Non-pigmented ciliary epithelial cell (primary cell): Measurements from ENCODE around the gene SAMMSON.

ENCODE experiments used
- DNase-seq: peaks from one replicate; pipeline ENCODE4 v3.0.0-alpha.2; 2010; ENCODE audit warnings: low read depth

Gene SAMMSON

DNA sequence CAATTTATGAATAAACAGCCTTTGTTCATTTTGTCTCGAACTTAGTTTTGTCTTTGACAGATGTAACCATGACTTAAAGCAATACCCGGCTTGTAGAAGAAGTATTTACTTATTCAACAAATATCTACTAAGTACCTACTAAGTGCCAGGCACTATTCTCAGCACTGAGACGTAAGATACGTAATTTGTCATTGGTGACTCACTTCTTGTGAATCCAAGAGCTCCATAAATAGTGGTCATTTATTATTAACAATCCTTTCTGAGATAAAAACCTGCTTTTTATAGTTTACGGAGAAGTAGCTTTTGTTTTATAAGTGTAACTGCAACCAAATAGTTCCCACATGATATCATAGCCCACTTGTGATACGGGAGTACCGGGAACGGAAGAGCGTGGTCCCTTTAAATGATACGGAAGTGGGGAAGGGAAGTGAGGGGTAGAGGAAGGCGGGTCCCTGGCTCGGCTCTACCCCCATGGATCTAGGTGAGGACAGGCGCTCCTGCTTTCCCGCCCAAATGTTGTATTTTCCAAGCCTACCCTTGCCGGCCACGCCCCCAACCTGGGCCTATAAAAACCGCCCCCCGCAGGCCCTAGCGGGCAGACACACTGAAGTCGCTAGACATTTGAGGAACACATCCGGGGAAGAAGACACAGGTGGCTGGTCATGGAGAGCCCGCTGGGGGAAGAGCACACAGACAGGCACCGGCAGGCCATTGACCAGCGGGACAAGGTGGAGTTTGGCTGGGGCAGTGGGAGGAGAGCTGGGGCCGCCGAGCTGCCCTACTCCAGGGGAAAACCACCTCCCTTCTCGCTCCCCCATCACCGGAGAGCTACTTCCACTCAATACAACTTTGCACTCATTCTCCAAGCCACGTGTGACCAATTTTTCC lies at the start of gene SAMMSON:
SAMMSON (plus strand) TSS at position 594 of the 888 bp plus-strand sequence.
- peak; percentile 23 for DNase-seq

DNA sequence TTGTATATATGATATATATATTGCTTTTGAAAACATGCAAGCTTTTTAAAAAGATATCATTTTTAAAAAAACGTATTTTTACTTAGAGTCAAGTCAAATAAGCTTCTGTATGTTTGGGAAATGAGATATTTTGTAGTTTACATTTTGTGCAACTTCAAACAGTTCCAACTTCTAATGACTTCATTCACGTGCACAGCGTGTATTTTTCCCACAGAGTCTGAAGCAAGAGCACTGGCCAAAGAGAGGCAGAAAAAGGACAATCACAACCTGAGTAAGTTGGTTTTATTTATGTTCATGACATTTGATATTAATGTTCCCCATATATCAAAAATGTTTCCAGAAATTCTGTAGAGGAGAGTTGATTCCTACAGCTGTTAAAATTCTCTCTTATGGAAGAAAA lies 47.9 kb upstream of the SAMMSON start:
- no peak for DNase-seq

DNA sequence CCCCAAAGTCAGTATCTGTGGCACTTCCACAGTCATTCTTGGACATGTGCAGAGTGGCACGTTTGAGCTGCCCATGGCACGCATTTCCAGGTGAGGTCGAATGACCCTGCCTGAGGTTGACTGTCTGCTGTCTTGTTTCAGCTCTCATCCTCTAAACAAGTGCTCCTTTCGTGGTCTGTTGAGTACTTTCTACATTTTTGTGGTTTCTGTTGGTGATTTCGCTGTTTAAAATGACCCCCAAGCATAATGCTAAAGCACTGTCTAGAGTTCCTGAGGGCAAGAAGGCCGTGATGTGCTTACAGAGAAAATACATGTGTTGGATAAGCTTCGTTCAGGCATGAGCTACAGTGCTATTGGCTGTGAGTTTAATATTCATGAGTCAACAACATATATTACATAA lies 40.0 kb upstream of the SAMMSON start:
- DNase-seq, result no peak

- no peak for DNase-seq
These were observed 37.7 kb upstream of the SAMMSON start for GRCh38 chr3:69961706-69962439.

DNA sequence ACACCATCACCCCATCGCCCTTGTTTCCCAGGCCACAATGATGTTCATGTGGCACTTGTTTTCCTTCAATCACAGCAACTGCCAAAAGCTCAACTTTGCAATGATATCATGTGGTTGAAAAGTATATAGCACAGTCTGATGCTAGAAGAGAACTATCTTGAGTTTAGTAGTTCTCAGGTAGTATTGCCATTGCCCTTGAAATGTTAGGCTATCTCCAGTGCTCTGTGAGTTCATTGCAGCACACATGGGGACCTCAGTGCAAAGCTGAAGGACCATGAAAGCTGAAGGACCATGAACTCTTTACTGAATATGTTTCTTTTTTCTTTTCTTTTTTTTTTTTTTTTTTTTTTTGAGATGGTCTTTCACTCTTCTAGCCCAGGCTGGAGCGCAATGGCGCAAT lies 35.9 kb upstream of the SAMMSON start:
- DNase-seq, result no peak

GRCh38 chr3:69967156-69967555 lies 32.4 kb upstream of the SAMMSON start:
- DNase-seq, result no peak

GRCh38 chr3:69970827-69971226 lies 28.7 kb upstream of the SAMMSON start:
- no peak for DNase-seq

DNA sequence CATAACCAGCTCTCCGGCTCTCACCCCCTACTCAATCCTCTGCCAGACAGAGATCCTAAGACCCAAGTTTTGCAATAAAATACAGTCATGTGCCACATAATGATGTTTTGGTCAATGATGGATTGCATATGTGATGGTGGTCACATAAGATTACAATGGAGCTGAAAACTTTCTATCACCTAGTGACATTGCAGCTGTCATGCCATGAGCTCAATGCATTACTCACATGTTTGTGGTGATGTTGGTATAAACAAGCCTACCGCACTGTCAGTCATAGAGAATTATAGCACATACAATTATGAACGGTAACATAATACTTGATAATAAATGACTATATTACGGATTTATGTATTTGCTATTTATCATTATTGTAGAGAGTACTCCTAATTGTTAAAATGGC lies 26.9 kb upstream of the SAMMSON start:
- DNase-seq, result no peak

DNA sequence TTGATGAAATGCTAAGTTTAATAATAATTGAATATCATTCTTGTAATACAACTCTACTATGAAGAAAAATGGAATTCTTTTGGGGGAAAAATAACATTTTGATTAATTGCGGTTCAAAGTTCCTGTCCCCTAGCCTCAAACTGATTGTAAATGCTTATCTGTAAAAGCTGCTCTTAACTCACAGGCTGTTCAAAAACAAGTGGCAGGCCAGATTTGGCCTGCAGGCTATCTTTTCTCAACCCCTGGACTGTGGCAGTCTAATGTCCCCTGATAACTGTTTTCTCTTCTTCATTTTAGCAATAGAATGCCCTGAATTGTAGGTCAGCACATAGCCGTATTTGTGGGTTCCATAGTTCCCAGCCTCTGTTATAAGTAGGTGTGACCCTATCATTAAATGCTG lies 23.5 kb upstream of the SAMMSON start:
- DNase-seq, result no peak

DNA sequence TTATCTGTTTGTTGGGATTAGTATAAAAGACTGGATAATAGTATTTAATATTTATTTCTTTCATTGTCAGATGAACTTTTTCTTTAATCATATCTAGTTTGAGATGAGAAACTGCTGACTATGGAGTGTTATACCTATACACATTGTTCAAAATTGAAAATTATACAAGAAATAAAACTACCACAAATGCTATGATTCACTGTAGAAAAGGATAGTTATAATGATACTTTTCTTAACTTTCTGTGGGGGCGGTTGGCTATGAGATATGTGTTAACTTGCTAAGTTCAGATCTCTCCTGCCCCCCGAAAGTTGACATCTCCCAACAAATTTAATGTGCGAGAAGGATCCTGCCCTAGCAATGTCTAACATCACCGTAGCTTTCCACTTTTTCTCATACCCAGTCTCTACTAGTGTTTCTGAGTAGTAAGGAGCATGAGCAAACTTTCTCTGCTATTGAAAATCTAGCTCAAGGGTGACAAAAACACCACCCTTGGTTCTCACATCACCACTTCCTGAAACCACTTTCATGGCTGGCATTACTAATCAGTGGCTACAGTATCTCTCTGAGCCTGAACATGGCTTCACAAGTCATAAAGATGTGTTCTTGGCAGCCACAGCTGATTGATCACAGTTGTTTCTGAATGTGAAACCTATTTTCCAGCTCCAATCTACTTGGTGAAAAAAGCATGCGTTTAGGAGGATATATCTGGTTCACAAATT lies 15.8 kb upstream of the SAMMSON start:
- no peak for DNase-seq

- DNase-seq, result no peak
These were observed 14.3 kb upstream of the SAMMSON start for GRCh38 chr3:69985266-69985665.

- DNase-seq, result no peak
These were observed 13.1 kb upstream of the SAMMSON start for GRCh38 chr3:69986419-69986818.

DNA sequence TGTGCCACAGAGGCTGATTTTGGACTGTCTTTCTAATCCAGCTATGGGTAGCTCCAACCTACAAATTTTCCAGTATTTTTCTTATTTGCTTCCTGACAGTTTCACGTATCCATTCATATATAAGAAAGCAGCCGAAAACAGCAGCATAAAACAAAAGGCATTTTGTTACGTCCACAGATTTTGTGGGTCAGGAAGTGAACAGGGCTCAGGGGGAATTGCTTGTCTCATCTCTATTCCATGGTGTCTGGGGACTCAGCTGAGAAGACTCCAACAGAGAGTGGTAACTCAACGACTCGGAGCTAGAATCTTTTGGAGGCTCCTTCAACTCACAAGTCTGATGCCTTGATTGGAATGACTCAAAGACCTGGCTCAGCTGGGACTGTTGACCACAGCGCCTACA lies 11.7 kb upstream of the SAMMSON start:
- no peak for DNase-seq

DNA sequence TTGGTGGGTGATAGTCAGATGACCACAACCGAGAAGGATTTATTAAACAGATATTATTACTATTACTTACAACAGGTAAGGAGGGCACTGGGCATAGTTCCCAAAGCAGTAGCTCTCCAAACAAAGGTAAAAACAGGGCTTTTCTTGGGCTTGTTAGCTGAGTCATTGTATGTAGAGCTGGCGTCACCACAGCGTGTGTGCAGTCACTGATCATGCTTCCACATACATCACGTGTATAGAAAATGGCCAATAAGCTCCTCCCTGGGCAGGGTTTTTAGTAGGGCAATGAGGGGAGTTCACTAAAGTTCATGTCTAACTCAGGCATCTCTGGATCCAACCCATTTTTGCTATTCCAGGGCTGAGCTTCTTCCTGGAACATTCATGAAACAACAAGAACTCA lies 5.8 kb upstream of the SAMMSON start:
- no peak for DNase-seq

DNA sequence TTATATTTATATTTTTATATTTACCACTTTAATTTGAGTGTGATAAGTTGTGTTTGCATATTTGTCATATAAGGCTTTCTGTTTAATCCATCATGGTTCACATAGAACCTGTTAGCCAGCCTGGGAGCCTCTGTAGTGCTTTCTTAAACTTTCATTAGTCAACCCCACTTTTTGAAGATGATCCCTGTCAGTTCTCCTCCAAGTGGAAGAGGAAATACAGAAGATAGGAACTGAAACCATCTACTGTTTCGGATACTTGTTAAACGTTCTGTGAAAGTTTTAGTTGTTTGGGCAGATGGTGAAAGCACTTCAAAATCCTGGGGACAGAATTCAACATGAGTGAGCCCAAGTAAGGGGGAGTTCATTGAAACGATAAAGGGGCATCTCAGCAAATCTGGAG lies 4.6 kb upstream of the SAMMSON start:
- DNase-seq, result no peak

DNA sequence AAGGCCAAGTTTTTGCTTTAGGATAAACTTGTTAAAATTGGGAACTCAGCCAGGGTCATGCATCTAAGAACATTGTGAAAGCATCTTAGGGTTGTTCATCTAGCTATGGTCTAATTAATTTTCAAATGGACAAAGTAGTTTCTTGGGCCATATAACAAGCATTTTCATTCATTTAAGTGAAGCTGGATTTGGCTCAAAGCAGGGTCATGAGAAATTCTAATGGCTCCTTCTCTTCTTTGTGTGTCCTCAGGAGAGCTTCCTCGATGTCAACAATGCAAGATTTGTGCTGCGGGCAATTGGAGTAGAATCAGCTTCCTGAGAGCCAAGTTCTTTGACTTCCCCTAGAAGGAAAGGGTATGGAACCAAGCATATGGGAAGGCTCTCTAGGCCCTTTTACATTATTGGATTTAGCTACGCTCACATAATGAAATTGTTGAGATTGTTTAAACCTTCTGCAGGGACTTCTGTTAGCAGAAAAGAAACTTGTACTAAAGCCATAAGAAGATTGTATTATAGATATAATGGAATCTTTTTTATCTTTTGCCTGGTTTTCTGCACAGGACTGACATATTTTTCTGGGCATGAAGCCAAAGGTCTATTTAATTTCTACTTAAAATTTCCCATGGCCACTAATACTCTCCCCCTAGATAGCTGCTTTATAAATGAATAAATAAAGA lies 1.8 kb upstream of the SAMMSON start:
- no peak for DNase-seq

DNA sequence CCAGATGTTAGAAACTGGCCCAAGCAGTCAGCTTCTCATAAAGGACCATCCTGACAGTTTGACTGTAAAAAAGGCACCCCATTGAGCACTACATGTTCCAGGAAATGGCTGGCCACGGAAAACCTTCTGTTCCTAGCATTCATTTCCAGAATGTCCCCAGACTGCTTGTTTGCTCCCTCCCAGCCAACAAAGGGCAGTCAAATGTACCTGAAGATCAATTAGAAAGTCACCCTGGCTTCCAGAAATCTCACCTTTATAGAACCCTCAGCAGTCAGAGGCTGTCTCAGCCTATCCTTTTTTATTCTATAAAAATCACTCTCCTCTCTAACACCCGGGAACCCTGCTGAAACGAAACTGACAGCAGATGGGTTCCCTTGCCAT lies 784 bp upstream of the SAMMSON start:
- DNase-seq, result no peak

DNA sequence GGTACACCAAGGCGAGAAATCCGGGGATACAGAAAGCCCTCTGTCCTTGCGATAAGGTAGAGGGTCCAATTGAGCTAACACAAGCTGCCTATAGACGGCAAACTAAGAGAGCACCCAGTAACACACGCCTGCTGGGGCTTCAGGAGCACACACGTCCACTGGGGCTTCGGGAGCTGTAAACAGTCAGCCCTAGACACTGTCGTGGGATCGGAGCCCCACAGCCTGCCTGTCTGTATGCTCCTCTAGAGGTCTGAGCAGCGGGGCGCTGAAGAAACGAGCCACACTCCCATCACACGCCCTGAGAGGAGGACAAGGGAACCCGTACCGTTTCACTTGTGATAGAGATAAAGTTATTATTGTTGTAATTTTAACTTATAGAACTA lies 486 bp downstream of the SAMMSON start:
- no peak for DNase-seq

- DNase-seq, result no peak
These were observed 1.1 kb downstream of the SAMMSON start for GRCh38 chr3:70000563-70001081.

GRCh38 chr3:70003119-70003518 lies 3.6 kb downstream of the SAMMSON start:
- no peak for DNase-seq

DNA sequence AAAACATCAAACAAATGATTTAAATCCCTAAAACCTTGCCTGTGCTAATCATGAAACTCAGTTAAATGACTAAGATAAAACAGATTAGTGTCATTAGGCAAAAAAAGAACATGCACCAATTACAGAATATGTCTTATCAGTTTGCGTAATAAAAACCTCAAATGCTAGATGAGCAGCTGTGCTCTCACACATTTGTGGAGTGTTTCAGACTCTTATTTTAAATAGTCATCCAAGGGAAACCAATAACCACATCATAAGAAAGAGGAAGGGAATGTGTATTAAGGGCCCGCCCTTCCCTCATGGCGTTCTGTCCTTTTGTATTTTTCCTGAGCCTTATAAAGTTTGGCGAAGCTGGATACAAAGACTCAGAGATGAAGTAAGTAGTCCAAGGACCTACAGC lies 6.6 kb downstream of the SAMMSON start:
- no peak for DNase-seq

DNA sequence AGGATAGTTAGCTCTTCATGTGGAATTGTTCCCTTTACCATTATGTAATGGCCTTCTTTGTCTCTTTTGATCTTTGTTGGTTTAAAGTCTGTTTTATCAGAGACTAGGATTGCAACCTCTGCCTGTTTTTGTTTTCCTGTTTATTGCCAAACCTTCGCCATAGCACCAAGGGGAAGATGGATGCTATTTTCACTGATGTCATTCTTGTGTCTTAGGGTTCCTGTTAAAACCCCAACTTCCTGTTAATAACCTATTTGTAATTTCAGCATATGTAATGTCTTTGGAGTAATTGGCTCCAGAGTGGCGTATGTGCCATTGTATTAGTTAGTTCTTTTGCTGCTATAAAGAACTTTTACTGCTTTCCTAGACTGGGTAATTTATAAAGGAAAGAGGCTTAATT lies 10.8 kb downstream of the SAMMSON start:
- DNase-seq, result no peak
